ENCODE data around the gene TMEM258.

The TMEM258 gene

DNA sequence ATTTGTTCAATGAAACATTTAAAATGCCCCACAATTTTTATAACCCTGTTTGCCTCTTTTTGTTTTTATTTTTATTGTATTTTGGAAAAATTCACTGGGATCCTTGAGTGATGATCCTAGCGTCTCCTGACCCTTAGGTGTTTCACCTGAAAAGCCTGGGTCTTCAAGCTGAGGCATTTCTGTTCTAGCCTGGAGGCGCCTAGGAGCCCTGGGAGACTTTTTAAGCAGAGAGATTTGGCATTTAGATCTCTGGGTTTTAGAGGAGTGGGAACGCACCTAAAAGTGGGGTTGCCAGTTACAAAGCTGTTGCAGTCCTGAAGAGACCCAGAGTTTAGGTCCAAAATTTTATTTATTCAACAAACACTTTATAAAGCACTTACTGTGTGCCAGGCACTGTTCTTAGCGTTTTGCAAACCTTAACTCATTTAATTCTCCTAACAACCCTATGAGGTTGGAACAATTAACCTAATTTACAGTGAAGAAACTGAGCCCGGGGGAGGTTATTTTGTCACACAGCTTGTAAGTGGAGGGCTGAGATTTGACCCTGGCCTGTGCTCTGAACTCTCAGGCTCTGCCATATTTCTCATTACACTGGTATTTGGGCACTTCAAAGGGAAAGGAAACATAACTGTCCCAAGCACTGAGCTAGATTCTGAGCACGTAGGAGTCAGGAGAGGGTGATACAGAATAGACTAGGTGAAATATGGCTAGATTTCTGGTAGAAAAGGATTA lies 25.2 kb upstream of the TMEM258 start:
- Histone ChIP-seq H3K27me3 (replicated peaks) (no peaks in the 10 kb centered on the region), H3K36me3 (replicated peaks) (peaks cover 5% of the 10 kb centered on the region), H3K4me3 (ENCODE audit: low read depth, low read length) (peak overlapping the region; percentile 89), H3K27ac (no peak overlapping the region)
- DNase-seq: no peak
- in situ Hi-C loops (cut with HindIII; ENCODE audit: low pct_ligation_motif_present, low sequenced_read_pairs): no loop called here
- TF ChIP-seq, protein P1, sequence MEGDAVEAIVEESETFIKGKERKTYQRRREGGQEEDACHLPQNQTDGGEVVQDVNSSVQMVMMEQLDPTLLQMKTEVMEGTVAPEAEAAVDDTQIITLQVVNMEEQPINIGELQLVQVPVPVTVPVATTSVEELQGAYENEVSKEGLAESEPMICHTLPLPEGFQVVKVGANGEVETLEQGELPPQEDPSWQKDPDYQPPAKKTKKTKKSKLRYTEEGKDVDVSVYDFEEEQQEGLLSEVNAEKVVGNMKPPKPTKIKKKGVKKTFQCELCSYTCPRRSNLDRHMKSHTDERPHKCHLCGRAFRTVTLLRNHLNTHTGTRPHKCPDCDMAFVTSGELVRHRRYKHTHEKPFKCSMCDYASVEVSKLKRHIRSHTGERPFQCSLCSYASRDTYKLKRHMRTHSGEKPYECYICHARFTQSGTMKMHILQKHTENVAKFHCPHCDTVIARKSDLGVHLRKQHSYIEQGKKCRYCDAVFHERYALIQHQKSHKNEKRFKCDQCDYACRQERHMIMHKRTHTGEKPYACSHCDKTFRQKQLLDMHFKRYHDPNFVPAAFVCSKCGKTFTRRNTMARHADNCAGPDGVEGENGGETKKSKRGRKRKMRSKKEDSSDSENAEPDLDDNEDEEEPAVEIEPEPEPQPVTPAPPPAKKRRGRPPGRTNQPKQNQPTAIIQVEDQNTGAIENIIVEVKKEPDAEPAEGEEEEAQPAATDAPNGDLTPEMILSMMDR (IDR thresholded peaks at IDR 0.05; ENCODE audit: low read depth, low read length, missing control alignments): no peak

- H3K27ac ChIP-seq: peak within 1 kb of the TSS; percentile 62
- TF ChIP-seq, protein P1 (IDR thresholded peaks at IDR 0.05; ENCODE audit: low read depth, low read length, missing control alignments): peak; percentile 63
- peak; percentile 80 for DNase-seq
- peaks cover 12% of the 10 kb centered on the region for H3K36me3 ChIP-seq (replicated peaks)
- H3K4me3 ChIP-seq (ENCODE audit: low read depth, low read length): peak within 1 kb of the TSS; percentile 89
- no peaks in the 10 kb centered on the region for H3K27me3 ChIP-seq (replicated peaks)
- in situ Hi-C loops (cut with HindIII; ENCODE audit: low pct_ligation_motif_present, low sequenced_read_pairs): no loop called here
Measured at GRCh38 chr11:61816736-61817455, 24.5 kb upstream of the TMEM258 start, which contains the start of gene FADS1. Gene FADS1, minus strand, starts transcription at chr11:61817003. Its CDS starts 74 bp downstream, at chr11:61816929.

DNA sequence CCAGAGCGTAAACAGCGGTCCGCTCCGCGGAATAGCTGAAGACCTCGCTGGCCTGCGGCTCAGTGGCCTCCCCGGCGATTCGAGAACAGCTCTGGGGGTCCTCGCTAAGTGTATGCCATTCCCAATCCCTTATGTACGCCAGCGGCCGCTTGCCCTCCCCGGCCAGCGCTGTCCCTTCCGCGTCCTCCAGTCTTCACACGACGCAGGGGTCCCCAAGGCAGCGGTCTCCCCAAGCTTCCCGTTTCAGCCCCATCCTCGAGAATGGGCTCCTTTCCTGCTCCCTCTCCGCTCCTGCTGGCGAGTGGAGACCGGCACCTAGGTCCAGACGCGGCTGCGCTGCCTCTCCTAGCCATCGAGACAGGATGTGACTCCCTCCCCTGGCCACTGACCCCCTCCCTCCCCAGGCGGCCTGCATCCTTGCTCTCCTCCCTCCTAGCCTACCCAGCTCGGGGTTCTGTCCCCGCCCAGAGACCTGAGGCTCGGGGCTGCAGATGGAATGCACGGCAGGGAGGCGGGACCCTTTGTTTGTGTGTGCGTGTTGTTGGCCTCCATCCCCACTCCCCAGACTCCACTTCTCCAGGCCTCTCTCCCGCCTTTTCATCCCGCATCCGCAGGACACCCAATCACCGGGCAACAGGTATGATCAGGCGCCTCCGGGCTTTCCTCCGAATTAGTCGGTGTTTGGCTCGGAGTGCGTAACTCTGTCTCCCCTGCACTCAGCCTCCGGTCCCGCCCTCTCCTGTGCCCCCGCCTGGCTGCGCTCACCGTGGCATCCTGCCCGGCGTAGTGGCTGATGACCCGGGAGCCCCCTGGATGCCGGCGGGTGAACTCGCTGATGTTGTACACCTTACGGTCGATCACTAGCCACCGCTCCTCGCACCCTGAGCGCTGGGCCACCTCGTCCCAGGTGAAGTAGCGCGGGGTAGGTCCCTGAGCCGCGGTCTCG lies 23.7 kb upstream of the TMEM258 start:
- TF ChIP-seq, protein P1 (IDR thresholded peaks at IDR 0.05; ENCODE audit: low read depth, low read length, missing control alignments): peak; percentile 29
- H3K27me3 ChIP-seq (replicated peaks): no peaks in the 10 kb centered on the region
- in situ Hi-C loops (cut with HindIII; ENCODE audit: low pct_ligation_motif_present, low sequenced_read_pairs): no loop called here
- H3K36me3 ChIP-seq (replicated peaks): peaks cover 20% of the 10 kb centered on the region
- DNase-seq: peak; percentile 49
- peak overlapping the region; percentile 89 for H3K4me3 ChIP-seq (ENCODE audit: low read depth, low read length)
- peak overlapping the region; percentile 62 for H3K27ac ChIP-seq

DNA sequence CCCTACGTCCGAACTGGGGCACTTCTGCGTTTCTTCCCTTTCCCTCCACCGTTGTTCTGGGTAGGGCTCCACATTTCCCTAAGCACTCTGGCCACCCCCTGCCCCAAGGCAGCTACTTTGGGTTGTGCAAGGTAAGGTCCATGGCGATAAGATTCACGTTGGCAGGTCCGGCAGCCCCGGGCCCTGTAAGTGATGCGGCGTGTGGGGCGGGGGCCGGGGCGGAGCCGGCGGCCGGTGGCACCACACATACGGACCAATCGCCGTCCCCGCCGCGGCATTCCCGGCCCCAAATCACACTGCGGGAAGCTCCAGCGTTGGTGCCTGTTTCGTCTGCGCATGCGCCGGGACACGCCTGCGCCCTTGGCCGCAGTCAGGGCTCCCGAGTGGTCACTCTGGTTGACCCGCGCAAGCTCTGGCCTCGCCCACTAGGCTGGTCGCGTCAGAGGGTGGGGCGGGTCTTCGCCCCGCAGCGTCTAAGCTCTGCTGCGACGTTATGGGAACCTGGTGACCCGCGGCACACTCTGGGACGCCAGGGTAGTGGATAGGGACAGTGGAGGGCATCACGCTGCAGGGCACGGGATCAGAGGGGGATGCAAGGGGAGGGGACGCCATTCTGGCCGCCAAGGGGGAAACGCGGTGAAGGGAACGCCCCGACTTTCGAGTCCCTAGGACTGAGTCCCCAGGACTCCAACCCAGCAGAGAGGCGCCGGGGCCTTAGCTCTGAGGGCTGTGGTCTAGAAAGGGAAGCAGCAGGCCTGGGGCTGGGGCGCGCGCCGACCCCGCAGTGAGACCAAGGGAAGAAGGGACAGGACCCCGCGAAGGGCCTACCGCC lies 22.8 kb upstream of the TMEM258 start:
- Histone ChIP-seq H3K36me3 (replicated peaks) (peaks cover 29% of the 10 kb centered on the region), H3K27me3 (replicated peaks) (no peaks in the 10 kb centered on the region), H3K27ac (peak overlapping the region; percentile 62), H3K4me3 (ENCODE audit: low read depth, low read length) (peak overlapping the region; percentile 89)
- peak; percentile 74 for DNase-seq
- in situ Hi-C loops (cut with HindIII; ENCODE audit: low pct_ligation_motif_present, low sequenced_read_pairs): no loop called here
- TF ChIP-seq, protein P1 (IDR thresholded peaks at IDR 0.05; ENCODE audit: low read depth, low read length, missing control alignments): no peak

Data from brain microvascular endothelial cell (primary cell).